Stimulated activated CD4-positive, alpha-beta T cell treated with anti-CD3 and anti-CD28 coated beads, Interleukin-4, amount 100 ng/mL, for 24 hours (primary cell): Measurements from ENCODE around the gene SERPINA3.

Experiments
- DNase-seq: peaks from one replicate; pipeline ENCODE4 v3.0.0-alpha.2; 2020

SERPINA3 gene

GRCh38 chr14:94659901-94660300 is 47.7 kb downstream of the SERPINA3 start:
- DNase-seq, result no peak

DNA sequence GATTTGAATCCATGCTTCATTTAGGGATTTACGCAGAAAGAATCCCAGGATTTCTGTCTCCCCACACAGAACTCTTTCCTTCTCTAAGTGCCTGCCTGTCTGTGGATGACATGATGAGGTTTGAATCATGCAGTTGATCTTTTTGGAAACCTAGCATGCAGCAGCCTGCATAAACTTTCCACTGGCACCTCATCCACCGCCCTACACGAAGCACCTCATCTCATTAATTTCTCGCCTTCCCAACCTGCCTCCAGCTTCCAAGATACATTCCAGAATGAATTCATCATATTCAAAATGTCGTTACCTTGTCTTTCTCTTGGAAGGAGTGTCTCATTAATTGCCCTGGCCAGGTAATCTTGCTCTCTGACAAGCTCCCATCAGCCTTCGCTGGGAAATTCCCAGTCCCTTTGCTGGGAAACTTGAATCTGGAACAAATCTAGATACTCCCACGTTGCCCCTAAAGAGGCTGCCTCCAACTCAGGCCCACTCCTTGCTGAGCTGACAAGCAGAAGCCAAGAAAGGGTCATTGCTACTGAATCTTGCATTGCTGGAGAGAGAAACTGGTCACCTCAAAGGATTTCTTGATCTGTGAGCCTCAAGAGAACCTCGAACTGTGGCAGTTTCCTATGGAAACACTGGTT is 48.2 kb downstream of the SERPINA3 start:
- DNase-seq, result no peak

DNA sequence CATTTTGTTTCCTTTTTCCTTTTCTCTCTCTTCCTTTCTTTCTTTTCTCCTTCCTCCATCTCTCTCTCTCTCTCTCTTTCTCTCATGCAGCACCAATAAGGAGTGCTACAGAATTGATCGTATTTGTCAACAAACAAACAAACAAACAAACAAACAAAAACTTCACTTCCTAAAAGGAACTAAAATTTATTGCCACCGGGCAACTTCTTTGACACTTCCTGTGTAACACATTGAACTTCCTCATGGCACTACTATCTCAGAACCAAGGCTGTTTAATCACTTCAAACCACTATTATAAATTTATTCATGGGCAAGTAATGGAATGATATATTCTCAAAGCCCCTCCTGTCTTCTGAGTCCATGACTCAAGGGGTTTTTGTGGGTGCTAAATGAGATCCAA is 51.3 kb downstream of the SERPINA3 start:
- DNase-seq, result no peak

GRCh38 chr14:94663965-94664704 is 51.9 kb downstream of the SERPINA3 start:
- no peak for DNase-seq

DNA sequence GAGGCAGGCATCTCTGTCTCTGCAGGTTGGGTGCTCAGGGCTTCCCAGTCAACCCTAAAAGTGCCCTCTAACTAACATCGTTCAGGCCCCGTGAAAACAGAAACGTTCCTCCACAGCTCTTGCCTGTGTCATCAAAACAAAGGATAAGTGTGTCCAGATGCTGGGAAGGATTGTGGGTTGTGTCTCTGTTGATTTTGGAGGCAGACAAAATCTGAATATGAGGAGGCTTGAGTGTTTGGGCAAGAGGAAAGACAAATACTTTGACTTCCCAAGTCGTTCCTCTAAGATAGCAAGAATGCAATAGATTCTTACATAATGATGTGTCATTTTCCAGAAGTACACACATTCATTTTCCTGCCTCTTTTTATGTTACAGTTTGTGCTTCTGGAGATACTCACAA is 52.9 kb downstream of the SERPINA3 start:
- no peak for DNase-seq

DNA sequence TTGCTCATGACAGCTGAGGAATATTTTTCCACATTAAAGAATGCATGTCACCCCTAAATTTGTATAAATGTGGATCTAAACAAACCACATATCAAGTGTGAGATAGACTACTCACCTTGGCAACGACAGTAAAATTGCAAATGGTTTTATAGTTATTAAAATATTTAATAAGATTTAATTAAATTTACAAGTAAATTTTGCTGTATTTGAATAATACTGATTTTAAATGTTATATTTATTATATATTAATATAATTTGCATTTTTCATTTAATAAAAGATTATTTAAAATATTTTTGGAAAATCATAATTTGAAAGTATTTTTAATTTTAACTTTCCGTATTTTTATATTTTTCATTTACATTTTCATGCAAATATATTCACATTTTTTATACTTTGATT is 53.4 kb downstream of the SERPINA3 start:
- no peak for DNase-seq

DNA sequence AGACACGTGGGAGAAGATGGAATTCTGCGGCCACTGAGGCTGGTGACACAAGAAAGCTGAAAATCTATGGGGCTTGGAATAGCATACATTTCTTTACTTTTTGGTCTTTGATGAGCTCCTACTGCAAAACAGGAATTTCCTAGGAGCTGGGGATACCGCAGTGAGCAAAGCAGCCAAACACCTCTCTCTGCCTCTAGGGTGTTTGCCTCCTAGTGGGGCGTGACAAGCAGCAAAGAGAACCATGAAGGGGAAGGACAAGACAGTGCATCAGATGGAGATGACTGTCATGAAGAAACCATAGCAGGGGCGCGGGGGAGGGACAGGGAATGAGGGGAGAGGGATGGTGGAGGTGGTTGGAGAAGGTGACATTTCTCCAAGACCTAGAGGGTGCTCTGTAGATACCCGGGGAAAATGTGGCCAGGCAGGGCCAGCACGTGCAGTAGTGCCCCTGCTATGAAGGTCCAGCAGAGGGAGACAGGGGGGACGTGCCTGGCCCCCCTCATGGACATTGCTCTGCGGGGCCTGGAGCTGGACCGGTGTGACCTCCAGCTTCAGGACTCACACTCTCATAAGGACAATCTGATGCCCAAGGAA is 58.6 kb downstream of the SERPINA3 start:
- DNase-seq, result no peak

DNA sequence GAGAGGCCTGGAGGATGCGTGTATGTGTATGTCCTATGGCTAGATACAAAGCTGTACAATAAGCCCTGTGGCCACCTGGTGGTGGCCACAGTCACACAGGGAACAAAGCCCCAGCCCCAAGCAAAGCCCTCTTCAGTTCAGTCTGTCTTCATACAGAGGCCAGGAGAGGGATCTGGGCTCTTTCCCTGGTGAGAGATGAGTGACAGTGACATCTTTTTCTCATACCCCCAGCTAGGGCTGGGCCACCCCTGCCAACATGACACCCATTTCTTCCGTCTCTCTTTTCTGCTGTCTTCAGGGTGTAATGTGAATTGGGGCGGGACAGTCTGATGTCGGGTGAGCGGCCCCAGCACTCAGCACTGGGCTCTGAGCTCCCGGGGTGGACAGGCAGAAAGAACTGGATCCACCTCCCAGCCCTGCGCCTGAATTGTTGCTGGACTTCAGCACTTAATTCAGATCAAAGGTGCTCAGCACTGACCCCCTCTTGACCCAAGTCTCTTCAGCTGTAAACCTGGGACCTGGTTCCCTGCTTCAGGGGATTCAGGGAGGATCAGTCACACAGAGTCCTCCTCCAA is 59.8 kb downstream of the SERPINA3 start:
- no peak for DNase-seq

DNA sequence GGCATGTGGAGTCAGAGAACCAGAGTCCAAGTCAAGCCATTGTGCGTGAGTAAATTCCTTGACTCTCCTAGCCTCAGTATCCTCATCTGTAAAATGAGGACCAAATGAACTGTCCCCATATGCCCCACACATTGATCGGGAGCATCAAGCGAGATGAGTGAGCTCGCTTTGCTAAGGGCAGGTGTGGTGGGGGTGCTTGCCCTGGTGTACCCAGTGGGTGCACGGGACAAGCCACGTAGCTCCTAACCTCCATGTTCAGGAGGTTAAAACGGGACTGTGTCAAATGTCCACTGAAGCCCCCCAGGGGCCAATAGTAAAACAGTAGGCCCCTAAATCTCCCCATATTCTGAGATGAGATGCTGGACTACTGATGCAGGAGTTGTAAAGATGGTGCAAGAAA is 60.9 kb downstream of the SERPINA3 start:
- DNase-seq, result no peak
